ENCODE results near the gene SLC26A3. TPM values are rescaled to one million over a fixed set of nuclear protein-coding genes. Genes with fewer than 3 reads are reported as not detected.

The SLC26A3 gene
- total RNA-seq, 1 donor from 2014 or later, result not detected

GRCh38 chr7:107744345-107744750 lies 58.7 kb downstream of the SLC26A3 start:
- no peak for DNase-seq

- peak; percentile 96 for DNase-seq
Measured at GRCh38 chr7:107743567-107744344, 59.3 kb downstream of the SLC26A3 start, which contains the start of gene CBLL1. CBLL1 (plus strand) TSS chr7:107744142; CDS start chr7:107744164, 22 bp downstream.

GRCh38 chr7:107742678-107743566 lies 60.1 kb downstream of the SLC26A3 start:
- peak; percentile 71 for DNase-seq

GRCh38 chr7:107728276-107728675 lies 74.7 kb downstream of the SLC26A3 start:
- no peak for DNase-seq

- DNase-seq, result no peak
Measured at GRCh38 chr7:107726356-107727130, 76.5 kb downstream of the SLC26A3 start.

GRCh38 chr7:107725138-107725740 lies 77.8 kb downstream of the SLC26A3 start:
- DNase-seq, result peak; percentile 3

- no peak for DNase-seq
Measured at GRCh38 chr7:107723255-107723654, 79.8 kb downstream of the SLC26A3 start.

GRCh38 chr7:107721286-107721685 lies 81.7 kb downstream of the SLC26A3 start:
- DNase-seq, result no peak

GRCh38 chr7:107718456-107719193 lies 84.4 kb downstream of the SLC26A3 start:
- no peak for DNase-seq

GRCh38 chr7:107715531-107715930 lies 87.5 kb downstream of the SLC26A3 start:
- no peak for DNase-seq

Other genes starting within 250 kb of the SLC26A3 start
- 46.2 TPM for gene COG5, start 239.3 kb downstream of the SLC26A3 start, total RNA-seq
- 17.9 TPM for gene DUS4L, start 239.3 kb downstream of the SLC26A3 start, total RNA-seq
- 66.9 TPM for gene BCAP29, start 223.0 kb downstream of the SLC26A3 start, total RNA-seq
- gene SLC26A4, start 142.4 kb downstream of the SLC26A3 start, total RNA-seq, result 15.3 TPM
- gene CBLL1, start 59.1 kb downstream of the SLC26A3 start, total RNA-seq, result 24.5 TPM
- gene DLD, start 88.0 kb upstream of the SLC26A3 start, total RNA-seq, result 70.5 TPM
- 31.4 TPM for gene LAMB1, start 199.9 kb upstream of the SLC26A3 start, total RNA-seq

Data from occipital lobe (tissue), 2 donors.